Raji (cell line): Measurements from ENCODE around the gene PLIN3.

Experiments
- POLR2A ChIP-seq: IDR thresholded peaks from 2 replicates; pipeline ENCODE4 v1.6.1; 2011; ENCODE audit warnings: low read depth, low read length, control low read depth; ENCODE audit not compliant: insufficient read depth

PLIN3 gene

DNA sequence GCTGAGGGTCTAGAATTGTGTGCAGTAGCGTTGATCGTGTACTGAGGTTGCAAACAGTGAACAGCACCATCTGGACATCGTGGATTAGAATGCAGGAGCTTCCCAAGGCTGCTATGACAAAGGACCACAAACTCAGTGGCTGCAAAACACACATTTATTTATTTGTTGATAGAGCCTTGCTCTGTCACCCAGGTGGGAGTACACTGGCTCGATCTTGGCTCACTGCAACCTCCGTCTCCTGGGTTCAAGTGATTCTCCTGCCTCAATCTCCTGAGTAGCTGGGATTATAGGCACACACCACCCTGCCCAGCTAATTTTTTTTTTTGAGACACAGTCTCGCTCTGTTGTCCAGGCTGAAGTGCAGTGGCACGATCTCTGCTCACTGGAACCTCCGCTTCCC lies 39.5 kb upstream of the PLIN3 start:
- TF ChIP-seq POLR2A, result no peak

DNA sequence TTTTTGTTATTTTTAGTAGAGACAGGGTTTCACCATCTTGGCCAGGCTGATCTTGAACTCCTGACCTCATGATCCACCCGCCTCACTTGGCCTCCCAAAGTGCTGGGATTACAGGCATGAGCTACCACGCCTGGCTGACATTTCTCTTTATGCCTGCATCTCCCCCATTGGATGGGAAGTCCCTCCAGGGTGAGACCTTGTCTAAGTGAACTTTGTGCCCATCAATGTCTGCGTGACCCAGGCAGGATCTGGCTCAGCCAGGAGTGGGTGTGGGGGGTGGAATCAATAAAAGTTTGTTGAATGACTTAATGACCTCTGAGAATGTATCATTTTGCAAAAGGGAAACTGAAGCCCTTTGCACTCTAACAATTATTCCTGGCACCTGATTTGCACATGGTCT lies 37.0 kb upstream of the PLIN3 start:
- no peak for TF ChIP-seq POLR2A

DNA sequence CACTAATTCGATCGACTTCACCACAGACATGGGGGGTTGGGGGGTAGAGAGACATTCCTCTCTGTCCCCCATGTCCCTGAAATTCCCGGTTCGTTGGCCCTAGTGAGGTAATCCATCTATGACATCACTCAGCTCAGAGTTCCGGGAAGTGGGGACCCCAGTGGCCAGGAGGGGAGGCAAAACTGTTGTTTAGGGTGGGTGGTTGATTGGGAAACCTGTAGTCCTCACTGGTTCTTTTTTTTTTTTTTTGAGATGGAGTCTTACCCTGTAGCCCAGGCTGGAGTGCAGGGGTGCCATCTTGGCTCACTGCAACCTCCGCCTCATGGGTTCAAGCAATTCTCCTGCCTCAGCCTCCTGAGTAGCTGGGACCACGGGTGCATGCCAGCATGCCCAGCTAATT lies 35.3 kb upstream of the PLIN3 start, which contains the start of gene ARRDC5:
Gene ARRDC5 (minus strand): TSS at position 101 of the 400 bp plus-strand sequence. CDS start 71 bp downstream, at position 30.
- no peak for TF ChIP-seq POLR2A

DNA sequence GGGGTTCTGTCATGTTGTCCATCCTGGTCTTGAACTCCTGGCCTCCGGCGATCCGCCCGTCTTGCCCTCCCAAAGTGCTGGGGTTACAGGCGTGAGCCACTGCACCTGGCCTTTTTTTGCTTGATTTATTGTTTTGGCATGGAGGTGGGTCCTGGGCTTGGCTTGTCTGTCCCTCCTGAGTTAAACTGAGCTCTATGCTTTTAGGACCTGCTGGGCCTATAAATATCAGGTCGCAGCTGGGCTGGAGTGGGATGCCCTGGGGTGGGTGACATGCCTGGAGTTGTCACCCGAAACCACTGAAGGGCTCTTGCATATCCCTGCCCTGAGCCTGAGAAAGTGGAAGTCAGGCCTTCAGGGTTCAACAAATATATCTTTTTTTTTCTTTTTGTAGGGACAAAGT lies 29.7 kb upstream of the PLIN3 start:
- TF ChIP-seq POLR2A, result no peak

DNA sequence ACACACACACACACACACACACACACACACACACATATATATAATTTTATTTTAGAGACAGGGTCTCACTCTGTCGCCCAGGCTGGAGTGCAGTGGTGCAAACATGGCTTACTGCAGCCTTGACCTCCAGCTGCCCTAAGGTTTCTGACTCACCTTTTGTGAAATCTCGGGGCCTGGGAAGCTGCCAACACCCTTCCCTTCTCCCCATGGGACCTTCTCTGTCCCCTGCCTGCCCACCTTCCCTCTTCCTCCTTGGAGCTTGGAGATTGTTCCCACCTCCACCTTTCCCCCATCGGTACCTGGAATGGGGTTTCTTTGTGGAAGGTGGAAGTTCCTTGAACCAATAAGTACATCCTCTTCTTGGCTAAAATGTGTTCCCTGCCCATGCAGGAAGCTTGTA lies 28.9 kb upstream of the PLIN3 start:
- no peak for TF ChIP-seq POLR2A

DNA sequence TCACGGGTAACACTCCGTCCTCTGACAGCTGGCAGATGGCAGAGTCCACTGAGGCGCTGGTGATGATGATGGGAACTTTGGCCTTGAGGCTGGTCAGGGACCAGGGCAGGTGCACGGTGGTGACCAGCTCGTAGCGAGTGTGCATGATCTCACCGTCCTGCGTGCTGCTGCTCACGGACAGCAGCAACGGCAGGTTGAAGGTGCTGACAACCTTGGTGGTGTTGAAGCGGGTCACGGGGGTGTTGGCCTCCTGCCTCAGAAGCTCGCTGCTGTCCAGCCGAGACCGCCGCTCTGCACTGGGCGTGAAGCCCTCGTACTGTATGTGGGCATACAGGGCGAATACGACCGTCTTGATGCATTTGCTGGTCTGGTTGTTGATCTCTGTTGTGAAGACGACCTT lies 23.6 kb upstream of the PLIN3 start:
- TF ChIP-seq POLR2A, result no peak

DNA sequence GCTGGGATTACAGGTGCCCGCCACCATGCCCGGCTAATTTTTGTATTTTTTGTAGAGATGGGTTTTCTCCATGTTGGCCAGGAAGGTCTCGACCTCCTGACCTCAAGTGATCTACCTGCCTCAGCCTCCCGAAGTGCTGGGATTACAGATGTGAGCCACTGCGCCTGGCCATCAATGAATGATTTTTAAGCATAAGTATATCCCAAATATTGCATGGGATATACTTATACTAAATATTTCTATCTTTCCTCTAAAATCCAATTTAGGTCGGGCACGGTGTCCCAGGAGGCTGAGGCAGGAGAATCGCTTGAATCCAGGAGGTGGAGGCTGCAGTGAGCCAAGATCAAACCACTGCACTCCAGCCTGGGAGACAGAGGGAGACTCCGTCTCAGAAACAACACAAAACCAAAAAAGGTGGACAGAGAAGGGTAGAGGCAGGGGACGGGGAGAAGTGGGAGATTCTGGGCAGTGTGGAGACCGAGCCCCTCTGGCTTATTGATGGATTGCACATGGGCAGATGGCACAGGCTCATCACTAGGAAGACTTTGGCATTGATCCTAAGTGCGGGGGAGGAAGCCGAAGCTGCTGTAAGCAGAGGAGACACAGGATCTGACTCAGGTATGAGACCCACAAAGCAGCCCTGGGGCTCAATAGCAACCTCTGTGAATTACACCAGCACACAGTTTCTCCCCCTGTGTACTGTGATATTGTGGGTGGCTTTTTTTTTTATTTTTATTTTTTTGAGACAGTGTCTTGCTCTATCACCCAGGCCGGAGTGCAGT lies 21.8 kb upstream of the PLIN3 start:
- no peak for TF ChIP-seq POLR2A

DNA sequence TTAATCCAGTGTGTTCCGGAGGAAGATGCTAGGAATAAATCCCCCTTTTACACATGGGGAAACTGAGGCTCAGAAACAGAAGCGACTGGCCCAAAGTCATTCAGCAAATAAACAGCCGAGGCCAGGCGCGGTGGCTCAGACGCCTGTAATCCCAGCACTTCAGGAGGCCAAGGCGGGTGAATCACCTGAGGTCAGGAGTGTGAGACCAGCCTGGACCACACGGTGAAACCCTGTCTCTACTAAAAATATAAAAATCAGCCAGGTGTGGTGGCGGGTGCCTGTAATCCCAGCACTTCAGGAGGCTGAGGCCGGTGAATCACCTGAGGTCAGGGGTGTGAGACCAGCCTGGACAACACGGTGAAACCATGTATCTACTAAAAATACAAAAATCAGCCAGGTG lies 11.6 kb upstream of the PLIN3 start:
- TF ChIP-seq POLR2A, result no peak

DNA sequence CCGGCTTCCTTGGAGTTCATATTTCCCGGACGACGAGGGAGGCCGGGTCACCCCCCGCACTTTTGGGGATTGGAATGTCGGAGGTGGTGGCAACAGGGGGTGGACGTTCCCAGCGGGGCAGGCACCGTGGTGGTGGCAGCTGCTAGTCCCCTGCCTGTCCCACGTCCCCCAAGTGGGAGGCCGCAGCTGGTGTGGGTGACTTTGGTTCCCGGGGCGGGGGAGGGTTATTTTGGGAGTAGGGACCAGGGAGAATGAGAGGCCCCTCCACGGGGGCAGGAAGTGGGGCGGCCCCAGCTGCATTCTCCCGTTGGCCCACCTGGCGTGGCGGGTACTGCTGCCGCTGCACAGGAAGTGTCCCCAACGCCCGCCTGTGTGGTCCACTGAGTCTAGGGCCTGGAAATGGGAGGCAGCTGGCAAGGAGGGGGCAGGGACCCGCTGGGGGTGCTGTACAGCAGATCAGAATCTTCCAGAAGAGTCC lies 11.1 kb upstream of the PLIN3 start:
- no peak for TF ChIP-seq POLR2A

DNA sequence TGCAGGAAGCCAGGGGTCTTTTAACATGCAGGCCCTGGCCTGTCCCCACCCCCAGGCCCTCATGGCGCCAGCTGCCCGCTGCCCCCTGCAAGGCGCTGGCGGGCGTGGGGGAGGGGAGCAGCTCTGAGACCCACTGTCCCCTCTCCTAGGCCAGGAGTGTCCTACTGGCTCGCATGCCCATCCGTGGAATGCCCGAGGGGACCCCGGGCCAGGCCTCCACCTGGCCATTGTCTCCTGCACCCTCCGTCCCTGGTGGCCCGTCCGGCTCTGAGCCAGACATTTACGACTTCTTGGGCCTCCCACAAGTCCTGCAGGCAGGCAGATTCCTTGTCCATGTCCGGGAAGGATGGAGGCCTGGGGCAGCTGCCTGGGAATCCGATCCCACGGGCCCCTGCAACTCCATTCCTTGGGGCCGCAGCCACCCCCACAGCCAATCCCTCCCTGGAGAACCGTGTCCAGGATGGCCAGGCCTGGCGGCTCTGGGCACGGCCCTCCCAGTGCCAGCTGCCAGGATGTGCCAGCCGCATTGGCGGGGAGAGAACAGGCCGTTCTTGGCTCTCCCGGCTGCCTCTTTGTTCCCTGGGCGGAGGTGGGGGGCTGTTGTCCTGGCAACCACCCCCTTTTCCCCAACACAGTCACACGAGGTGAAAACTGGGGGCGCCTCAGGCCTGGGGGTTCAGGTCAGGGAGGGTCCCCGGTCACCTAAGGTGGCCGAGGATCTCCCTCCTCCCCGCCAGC lies 10.5 kb upstream of the PLIN3 start:
- no peak for TF ChIP-seq POLR2A

DNA sequence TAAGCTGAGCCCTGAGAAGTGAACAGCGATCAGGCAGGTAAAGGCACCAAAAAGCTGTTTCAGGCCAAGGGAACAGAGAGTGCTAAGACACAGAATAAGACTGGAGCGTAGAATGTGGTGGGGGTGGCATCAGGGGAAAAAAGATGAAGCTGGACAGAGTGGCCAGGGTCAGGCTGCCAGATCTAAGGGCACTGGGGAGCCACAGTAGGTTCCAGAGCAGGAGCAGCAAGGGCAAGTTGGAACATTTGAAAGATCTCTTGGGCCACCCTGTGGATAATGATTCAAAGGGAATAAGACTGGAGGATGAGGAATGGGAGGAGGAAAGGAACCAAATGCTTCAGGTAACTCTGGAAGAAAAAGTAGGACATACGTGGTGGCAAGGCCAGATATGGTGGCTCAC lies 6.5 kb upstream of the PLIN3 start:
- TF ChIP-seq POLR2A, result no peak

DNA sequence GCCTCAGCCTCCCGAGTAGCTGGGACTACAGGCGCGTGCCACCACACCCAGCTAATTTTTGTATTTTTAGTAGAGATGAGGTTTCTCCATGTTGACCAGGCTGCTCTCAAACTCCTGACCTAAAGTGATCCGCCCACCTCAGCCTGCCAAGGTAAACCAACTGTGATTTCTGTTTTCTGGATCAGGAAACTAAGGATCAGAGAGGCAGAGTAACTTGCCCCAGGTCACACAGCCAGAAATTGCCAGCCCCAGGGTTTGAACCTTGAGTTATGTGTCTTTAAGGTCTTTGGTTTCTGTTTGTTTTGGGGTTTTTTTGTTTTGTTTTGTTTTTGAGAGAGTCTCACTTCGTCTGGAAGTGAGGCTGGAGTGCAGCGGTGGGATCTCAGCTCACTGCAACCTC lies 4.2 kb upstream of the PLIN3 start:
- no peak for TF ChIP-seq POLR2A

DNA sequence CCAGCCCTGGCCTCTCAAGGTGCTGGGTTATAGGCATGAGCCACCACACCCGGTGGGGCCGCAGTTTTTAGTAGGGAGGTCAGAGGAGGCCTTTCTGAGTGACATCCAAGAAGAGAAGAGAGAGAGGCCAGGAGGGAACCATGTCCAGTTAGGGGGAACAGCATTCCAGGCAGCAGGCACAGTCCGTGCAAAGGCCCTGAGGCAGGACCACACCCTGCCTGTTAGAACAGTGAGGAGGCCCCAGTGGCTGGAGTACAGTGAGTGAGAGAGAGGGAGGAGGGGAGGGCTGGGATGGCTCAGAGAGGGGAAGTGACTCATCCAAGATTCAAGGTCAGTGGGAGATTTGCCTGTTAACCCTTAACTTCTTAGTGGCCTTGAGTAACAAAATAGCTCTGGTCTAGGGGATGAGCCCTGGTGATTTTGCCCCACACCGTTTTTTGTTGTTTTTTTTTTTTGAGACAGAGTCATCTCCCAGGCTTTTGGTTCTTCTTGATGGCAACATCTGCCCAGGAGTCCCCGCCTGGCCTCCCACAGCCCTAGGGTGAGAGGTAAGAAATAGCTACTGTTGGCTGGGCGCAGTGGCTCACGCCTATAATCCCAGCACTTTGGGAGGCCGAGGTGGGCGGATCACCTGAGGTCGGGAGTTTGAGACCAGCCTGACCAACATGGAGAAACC lies 2.7 kb upstream of the PLIN3 start:
- TF ChIP-seq POLR2A, result no peak

DNA sequence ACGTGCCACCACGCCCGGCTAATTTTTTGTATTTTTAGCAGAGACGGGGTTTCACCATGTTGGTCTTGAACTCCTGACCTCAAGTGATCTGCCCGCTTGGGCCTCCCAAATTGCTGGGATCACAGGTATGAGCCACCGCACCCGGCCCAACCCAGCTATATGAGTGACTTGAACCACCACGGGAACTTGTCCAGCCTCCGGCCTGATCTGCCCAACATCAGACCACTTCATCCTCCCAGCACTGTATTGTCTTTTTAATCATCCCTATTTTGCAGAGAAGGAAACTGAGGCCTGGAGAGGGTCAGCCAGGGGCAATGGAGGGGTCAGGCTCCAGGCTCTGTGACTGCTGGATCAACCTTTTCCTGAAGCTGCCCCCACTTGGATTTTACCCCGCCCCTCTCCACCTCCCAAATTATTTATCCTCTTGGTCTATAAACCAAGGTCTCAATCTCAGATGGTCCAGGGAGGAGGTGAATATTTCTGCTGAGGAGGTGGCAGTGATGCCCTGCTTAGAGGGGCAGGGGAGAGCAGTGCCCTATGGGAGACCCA lies 893 bp upstream of the PLIN3 start:
- no peak for TF ChIP-seq POLR2A

DNA sequence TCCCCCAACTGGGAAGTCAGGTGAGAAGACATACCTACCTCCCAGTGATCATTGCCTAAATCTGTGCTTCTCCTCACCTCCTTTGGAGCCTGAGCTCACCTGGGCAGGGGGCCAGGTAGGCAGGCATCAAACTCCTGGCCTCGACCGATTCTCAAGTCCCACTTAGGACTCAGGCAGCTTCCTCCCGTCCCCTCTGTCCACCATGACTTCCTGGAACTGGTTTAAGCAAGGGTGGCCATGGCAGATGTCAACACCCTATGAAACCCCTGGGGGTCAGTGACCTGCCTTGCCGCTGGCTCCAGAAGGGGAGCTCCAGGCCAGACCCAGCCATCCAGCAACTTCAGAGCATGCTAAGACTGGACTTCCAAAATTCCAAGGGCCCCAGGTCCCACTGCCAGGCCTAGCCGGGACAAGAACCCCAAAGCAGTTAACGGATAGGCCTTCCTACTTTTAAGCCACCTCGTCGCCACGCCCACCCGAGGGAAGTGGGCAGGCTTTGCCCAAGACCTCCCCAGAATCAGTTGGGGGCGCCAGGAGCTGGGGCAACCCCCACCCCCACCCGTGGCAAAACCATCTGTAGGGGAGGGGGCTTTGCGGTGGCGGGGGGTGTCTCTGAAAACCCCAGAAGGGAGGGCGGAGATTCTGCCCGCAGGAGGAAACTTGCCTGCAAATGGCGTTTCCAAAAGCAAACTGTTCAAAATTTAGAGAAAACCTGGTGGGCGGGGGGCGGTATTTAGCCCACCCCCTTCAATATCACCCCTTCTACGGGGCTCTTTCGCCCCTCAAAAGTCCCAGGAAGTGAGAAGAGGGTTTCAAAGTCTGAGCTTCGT lies 657 bp downstream of the PLIN3 start:
- no peak for TF ChIP-seq POLR2A

DNA sequence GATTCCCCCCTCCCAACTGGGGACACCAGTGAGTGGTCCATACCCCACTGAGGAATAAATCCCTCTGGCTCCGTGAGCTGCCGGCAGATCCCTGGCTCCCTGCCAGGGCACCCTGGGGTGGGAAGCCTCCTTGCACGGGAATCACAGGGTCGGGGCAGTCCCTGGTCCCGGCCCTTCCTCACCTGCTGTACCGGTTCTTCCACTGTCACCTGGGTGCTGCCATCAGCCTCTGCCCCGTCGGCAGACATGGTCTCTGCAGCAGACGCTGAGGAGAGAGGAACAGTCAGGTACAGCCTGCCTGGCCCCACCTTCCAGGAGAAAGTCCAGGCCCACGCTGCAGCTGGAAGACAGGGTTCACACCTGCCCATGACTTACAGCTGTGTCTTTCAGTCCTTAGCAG lies 6.3 kb downstream of the PLIN3 start:
- no peak for TF ChIP-seq POLR2A
